Neutrophil (primary cell): ENCODE measurements around the gene ABCA1.

Experiments
- H3K27ac ChIP-seq: fragments of 200-600 bp; sonication (generic); 2 replicates; pipeline ENCODE4 v1.5.1; 2016; ENCODE audit warnings: mild to moderate bottlenecking, moderate library complexity
- H3K27me3 ChIP-seq: fragments of 200-600 bp; sonication (generic); 2 replicates; pipeline ENCODE4 v1.6.0; 2016; ENCODE audit warnings: mild to moderate bottlenecking
- H3K36me3 ChIP-seq: fragments of 200-600 bp; sonication (generic); 2 replicates; pipeline ENCODE4 v1.5.1; 2017
- H3K4me1 ChIP-seq, 2 experiments: fragments of 200-600 bp in 1 of 2; sonication (generic) in 1 of 2; 1 replicate in 1 of 2; 2 replicates in 1 of 2; pipeline versions ENCODE4 v1.5.1 to v1.6.1; 2013 to 2016; ENCODE audit warnings: low read depth in 1 of 2, low read length in 1 of 2, mild to moderate bottlenecking in 1 of 2, moderate library complexity in 1 of 2; ENCODE audit not compliant: control insufficient read depth in 1 of 2, insufficient read depth in 1 of 2
- H3K4me3 ChIP-seq, 2 experiments: fragments of 200-600 bp in 1 of 2; sonication (generic) in 1 of 2; 1 replicate in 1 of 2; 2 replicates in 1 of 2; pipeline ENCODE4 v1.5.1; 2013 to 2016; ENCODE audit warnings: low read depth in 1 of 2, low read length in 1 of 2, mild to moderate bottlenecking in 1 of 2, moderate library complexity in 1 of 2
- H3K9me3 ChIP-seq: fragments of 200-600 bp; sonication (generic); 2 replicates; pipeline ENCODE4 v1.5.1; 2016
- TF ChIP-seq, protein P1 (sequence below): fragments of 200-600 bp; sonication (generic); IDR thresholded peaks from 2 replicates; pipeline ENCODE4 v1.5.1; 2016; ENCODE audit warnings: antibody characterized with exemption

Gene ABCA1

DNA sequence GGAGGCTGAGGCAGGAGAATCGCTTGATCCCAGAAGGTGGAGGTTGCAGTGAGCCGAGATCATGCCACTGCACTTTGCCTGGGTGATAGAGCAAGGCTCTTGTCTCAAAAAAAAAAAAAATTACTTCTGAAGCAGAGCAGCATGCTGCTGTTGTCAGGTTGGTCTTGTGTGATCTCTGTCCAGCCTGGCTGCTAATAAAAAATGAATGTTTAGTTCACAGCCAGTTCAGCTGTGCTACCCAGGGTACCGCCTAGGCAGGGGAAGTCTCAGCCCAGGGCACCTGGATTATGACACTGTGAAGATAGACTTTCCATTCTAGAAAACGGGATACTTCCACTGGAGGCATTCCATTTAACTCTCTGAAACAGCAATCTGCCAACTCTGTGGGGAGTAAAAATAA is 23.5 kb upstream of the ABCA1 start:
- Histone ChIP-seq H3K4me1 (no peaks in the 10 kb centered on the region), H3K4me3 (no peak overlapping the region), H3K36me3 (no peaks in the 10 kb centered on the region), H3K27ac (no peak overlapping the region), H3K27me3 (no peaks in the 10 kb centered on the region), H3K9me3 (no peaks in the 10 kb centered on the region)
- TF ChIP-seq, protein P1, sequence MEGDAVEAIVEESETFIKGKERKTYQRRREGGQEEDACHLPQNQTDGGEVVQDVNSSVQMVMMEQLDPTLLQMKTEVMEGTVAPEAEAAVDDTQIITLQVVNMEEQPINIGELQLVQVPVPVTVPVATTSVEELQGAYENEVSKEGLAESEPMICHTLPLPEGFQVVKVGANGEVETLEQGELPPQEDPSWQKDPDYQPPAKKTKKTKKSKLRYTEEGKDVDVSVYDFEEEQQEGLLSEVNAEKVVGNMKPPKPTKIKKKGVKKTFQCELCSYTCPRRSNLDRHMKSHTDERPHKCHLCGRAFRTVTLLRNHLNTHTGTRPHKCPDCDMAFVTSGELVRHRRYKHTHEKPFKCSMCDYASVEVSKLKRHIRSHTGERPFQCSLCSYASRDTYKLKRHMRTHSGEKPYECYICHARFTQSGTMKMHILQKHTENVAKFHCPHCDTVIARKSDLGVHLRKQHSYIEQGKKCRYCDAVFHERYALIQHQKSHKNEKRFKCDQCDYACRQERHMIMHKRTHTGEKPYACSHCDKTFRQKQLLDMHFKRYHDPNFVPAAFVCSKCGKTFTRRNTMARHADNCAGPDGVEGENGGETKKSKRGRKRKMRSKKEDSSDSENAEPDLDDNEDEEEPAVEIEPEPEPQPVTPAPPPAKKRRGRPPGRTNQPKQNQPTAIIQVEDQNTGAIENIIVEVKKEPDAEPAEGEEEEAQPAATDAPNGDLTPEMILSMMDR, result no peak

DNA sequence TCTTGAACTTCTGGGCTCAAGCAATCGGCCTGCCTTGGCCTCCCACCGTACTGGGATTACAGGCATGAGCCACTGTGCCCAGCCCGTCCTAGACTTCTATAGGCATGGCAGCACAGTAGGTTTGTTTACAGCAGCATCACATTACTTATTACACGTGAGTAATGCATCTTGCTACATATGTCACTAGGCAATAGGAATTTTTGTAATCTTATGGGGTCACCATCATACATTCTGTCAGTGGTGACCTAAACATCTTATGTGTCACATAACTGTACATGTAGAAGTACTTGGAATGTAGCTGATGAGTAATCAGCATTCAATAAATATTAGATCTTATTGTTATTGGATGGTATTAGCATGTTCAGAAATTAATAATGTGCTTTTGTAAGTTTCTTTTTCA is 22.9 kb upstream of the ABCA1 start:
- Histone ChIP-seq H3K27me3 (no peaks in the 10 kb centered on the region), H3K4me3 (no peak overlapping the region), H3K4me1 (no peaks in the 10 kb centered on the region), H3K27ac (no peak overlapping the region), H3K9me3 (no peaks in the 10 kb centered on the region), H3K36me3 (no peaks in the 10 kb centered on the region)
- TF ChIP-seq, protein P1, result no peak

DNA sequence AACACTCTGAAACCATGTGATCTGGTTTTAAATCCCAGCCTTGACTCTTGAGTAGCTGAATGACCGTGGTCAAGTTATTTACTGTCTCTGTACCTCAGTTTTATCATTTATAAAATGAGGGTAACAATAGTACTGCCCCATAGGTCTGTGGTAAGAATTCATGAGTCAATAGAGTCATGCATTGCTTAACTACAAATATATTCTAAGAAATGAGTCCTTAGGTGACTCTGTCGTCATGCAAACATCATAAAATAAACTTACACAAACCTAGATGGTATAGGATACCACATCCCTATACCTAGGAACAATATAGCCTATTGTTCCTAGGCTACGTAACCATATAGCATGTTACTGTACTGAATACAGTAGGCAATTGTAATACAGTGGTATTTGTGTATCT is 20.3 kb upstream of the ABCA1 start:
- Histone ChIP-seq H3K4me1 (no peaks in the 10 kb centered on the region), H3K27me3 (no peaks in the 10 kb centered on the region), H3K36me3 (no peaks in the 10 kb centered on the region), H3K27ac (no peak overlapping the region), H3K4me3 (no peak overlapping the region), H3K9me3 (no peaks in the 10 kb centered on the region)
- TF ChIP-seq, protein P1, result no peak

DNA sequence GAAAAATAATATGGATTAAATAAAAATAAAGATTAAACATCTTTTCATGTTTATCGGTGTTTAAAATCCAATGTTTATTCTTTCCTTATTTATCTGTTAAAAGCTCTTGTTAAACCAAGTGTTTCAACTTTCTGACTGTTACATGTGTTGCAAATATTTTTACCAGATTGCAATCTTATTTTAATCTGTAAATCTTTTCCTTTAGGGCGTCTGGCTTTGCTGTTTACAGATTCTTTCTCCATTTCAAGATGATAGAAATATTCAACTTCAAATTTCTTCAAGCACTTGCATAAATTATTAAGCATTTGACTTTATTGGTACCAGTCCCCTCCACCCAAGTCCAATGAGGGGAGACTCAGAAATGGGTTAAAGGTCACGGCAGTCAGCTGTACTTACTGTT is 16.9 kb upstream of the ABCA1 start:
- Histone ChIP-seq H3K36me3 (no peaks in the 10 kb centered on the region), H3K27ac (no peak overlapping the region), H3K9me3 (no peaks in the 10 kb centered on the region), H3K4me1 (no peaks in the 10 kb centered on the region), H3K27me3 (no peaks in the 10 kb centered on the region), H3K4me3 (no peak overlapping the region)
- TF ChIP-seq, protein P1, result no peak

DNA sequence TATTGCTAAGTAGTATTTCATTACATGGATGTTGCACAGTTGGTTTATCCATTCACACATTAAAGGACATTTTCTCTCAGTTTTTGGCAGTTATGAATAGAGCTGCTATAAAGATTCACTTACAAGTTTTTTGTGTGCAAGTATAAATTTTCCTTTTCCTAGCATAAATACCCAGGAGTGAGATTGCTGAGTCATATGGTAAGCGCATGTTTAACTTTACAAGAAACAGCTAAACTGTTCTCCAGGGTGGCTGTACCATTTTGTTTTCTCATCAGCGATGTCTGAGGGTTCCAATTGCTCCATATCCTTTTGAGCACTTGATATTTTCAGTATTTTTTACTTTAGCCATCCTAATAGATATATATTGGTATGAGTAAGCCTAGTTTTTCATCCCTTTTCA is 16.4 kb upstream of the ABCA1 start:
- Histone ChIP-seq H3K4me1 (no peaks in the 10 kb centered on the region), H3K27me3 (no peaks in the 10 kb centered on the region), H3K4me3 (no peak overlapping the region), H3K9me3 (no peaks in the 10 kb centered on the region), H3K36me3 (no peaks in the 10 kb centered on the region), H3K27ac (no peak overlapping the region)
- TF ChIP-seq, protein P1, result no peak

DNA sequence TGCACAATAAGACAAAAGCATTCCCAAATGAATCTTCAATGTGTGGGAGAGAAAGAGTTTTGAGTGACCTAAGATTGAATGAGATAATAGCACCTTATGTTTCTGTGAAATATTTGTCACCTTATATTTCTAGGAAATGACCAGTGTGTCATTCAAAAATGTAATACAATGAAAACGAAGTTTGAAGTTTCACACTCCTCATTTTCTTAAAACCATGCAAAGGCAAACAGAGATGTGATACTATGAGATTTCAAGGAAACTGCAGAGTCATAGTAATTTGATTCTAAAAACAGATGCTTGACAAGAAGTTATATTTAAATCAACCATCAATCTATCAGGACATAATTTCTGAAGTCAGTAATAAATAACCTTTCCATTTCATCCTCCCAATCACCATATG is 13.6 kb upstream of the ABCA1 start:
- H3K4me1 ChIP-seq, result no peaks in the 10 kb centered on the region
- no peaks in the 10 kb centered on the region for H3K9me3 ChIP-seq
- TF ChIP-seq, protein P1, result no peak
- no peaks in the 10 kb centered on the region for H3K27me3 ChIP-seq
- no peak overlapping the region for H3K4me3 ChIP-seq
- no peak overlapping the region for H3K27ac ChIP-seq
- no peaks in the 10 kb centered on the region for H3K36me3 ChIP-seq
